ENCODE data around the gene FCRLA. TPM values are rescaled to one million over a fixed set of nuclear protein-coding genes. Genes with fewer than 3 reads are reported as not detected.
A peak's percentile ranks its signal among the peaks of the same experiment; 100 is the strongest.
"Not testable (repeated sequence)": the region's sequence is repeated elsewhere in the genome, so short reads cannot be mapped to it uniquely, and the experiment has no call there.

FCRLA gene
- total RNA-seq, 1 donor: 1.4 TPM

DNA sequence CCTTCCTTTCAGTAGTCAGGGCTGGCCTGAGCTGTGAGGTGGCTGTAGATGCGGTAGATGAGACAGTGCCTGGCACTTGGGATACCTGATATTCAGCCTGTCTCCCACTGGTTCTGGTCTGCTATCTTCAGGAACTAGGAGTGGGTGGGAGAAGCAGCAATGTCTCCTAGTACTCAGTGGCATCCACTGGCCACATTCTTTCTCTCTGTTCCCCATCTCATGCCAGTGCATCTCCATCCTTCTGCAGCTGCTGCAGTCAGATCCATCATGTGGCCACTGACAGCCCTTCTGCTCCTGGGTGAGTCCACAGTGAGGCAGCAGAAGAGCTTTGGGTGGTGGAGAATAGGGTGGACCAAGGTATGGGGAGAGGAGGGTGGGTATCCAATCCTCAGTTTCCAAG is 15.4 kb downstream of the FCRLA start:
- Histone ChIP-seq H3K4me3 (ENCODE audit: low read length) (no peak overlapping the region), H3K4me1 (ENCODE audit: insufficient read depth, low read length) (peaks cover 72% of the 10 kb centered on the region), H3K9me3 (ENCODE audit: low read depth, low read length) (no peaks in the 10 kb centered on the region), H3K27me3 (ENCODE audit: insufficient read depth, low read length) (peaks cover 29% of the 10 kb centered on the region)

DNA sequence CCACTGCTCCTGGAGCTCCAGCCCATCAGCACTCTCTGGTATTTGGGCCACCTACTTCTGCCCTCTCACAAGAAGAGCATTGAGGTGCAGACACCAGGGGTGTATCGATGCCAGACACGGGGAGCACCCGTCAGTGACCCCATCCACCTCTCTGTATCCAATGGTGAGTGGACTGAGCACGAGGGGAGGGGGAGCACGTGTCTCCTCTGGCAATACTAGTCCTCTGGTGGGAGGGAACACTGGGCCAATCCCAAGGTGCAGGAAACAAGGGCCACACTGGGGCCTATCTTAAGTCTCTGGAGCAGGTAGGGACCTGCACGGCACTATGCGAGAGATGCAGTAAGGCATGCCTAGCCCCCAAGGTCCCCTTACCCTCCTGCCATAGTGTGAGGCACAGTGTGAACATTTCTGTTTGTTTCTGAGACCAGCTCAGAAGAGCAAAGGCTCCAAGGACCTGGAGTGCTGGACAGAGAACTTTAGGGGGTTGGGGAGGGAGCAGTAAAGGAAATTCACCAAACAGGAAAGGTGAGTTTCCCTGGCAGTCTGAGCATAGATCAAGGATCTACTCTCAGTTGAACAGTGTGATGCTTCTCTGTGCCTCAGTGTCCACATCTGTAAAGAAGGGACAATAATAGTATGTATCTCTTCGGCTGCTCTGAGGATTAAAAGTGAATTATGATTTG is 16.6 kb downstream of the FCRLA start:
- peaks cover 69% of the 10 kb centered on the region for H3K4me1 ChIP-seq (ENCODE audit: insufficient read depth, low read length)
- no peaks in the 10 kb centered on the region for H3K9me3 ChIP-seq (ENCODE audit: low read depth, low read length)
- no peak overlapping the region for H3K4me3 ChIP-seq (ENCODE audit: low read length)
- peaks cover 39% of the 10 kb centered on the region for H3K27me3 ChIP-seq (ENCODE audit: insufficient read depth, low read length)

DNA sequence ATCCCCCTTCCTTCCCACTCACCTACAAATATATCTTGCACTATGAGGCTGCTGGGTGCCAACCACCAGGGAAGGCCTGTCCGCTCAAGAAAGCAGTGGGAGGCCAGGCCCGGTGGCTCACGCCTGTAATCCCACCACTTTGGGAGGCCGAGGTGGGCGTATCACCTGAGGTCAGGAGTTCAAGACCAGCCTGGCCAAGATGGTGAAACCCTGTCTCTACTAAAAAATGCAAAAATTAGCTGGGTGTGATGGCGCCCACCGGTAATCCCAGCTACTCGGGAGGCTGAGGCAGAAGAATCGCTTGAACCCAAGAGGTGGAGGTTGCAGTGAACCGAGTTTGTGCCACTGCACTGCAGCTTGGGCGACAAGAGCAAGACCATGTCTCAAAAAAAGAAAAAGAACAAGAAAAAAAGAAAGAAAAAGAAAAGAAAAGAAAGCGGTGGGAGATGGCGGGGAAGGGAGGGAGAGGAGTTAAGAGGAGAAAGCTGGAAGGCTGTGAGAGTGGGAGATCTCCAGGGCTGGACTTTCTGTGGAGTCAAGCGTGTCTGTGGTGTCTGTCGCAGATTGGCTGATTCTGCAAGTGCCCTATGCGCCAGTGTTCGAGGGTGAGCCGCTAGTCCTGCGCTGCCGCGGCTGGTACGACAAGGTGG is 18.4 kb downstream of the FCRLA start:
- Histone ChIP-seq H3K4me1 (ENCODE audit: insufficient read depth, low read length) (peaks cover 63% of the 10 kb centered on the region), H3K4me3 (ENCODE audit: low read length) (peak overlapping the region; percentile 49), H3K27me3 (ENCODE audit: insufficient read depth, low read length) (peaks cover 48% of the 10 kb centered on the region)
- H3K9me3 ChIP-seq (ENCODE audit: low read depth, low read length): not testable (repeated sequence)

DNA sequence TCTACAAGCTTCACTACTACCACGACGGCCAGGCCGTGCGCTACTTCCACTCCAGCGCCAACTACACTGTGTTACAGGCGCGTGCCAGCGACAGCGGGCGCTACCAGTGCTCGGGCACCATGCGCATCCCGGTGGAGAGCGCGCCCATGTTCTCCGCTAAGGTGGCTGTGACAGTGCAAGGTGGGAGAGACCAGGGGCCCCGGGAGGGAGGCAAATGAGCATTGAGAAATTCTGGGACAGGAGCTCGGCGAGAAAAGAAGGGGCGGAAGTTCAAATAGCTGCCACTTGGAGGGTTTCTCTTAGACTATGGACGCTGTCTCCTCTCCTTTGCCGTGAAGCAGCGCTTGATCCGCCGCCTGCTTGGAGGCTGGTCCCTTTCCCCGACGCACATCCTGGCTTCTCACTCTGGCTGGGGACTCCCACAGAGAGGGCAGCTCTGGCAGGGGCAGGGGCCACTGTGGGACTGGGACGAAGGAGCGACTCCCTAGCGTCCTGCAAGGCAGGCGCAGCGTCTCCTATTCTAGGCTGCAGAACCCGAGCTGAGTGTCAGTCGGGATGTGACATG is 19.0 kb downstream of the FCRLA start:
- H3K4me3 ChIP-seq (ENCODE audit: low read length): peak overlapping the region; percentile 49
- H3K9me3 ChIP-seq (ENCODE audit: low read depth, low read length): no peaks in the 10 kb centered on the region
- peaks cover 65% of the 10 kb centered on the region for H3K4me1 ChIP-seq (ENCODE audit: insufficient read depth, low read length)
- peaks cover 52% of the 10 kb centered on the region for H3K27me3 ChIP-seq (ENCODE audit: insufficient read depth, low read length)

DNA sequence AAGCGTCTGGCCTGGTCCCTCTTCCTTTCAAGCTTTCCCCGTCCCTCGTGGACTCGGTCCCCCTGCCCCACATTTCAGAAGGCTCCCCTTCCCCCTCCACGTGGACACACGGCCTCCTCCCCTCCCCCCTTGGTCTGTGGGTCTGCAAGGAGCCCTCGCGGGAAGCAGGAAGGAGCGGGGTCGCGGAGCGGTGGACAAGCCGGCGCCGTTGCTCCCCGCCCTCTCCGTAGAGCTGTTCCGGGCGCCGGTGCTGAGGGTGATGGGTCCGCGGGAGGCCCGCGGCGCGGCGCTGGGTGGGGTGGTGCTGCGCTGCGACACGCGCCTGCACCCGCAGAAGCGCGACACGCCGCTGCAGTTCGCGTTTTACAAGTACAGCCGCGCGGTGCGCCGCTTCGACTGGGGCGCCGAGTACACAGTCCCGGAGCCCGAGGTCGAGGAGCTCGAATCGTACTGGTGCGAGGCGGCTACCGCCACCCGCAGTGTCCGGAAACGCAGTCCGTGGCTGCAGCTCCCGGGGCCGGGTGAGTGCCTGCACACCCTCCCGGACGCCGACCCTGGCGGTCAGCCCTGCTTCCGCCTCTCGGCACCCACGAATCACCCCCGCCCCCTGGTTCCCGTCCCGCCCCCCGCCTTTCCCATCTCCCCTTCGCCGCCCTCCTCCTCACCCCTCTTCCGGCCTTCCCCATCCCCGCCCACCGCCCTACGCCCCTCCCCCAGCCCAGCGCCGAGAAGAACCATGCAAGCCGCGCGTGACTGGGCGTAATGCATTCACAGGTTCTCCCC is 19.6 kb downstream of the FCRLA start:
- Histone ChIP-seq H3K4me1 (ENCODE audit: insufficient read depth, low read length) (peaks cover 58% of the 10 kb centered on the region), H3K27me3 (ENCODE audit: insufficient read depth, low read length) (peaks cover 58% of the 10 kb centered on the region), H3K4me3 (ENCODE audit: low read length) (peak overlapping the region; percentile 49), H3K9me3 (ENCODE audit: low read depth, low read length) (no peaks in the 10 kb centered on the region)

DNA sequence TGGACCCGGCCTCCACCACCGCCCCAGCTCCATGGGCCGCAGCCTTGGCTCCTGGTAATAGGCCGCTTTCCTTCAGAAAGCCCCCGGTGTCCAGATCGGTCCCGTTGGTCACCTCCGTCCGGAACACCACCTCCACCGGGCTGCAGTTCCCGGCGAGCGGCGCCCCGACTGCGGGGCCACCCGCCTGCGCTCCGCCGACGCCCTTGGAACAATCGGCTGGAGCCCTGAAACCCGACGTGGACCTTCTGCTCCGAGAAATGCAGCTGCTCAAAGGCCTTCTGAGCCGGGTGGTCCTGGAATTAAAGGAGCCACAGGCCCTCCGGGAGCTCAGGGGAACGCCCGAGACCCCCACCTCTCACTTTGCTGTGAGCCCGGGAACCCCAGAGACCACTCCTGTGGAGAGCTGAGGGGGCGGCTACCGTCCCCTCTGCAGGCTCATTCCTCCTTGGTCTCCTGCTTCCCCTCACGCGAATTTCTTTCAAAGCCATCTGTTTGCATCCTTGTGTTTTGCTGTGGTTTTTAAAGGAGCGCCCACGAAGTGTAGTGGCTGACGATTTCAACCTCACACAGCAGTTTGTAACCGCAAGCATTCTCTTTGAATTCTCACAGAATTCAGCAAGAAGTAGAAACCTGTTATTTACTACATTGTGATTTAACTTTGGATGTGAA is 20.4 kb downstream of the FCRLA start:
- Histone ChIP-seq H3K4me3 (ENCODE audit: low read length) (peak overlapping the region; percentile 47), H3K4me1 (ENCODE audit: insufficient read depth, low read length) (peaks cover 51% of the 10 kb centered on the region), H3K9me3 (ENCODE audit: low read depth, low read length) (no peaks in the 10 kb centered on the region), H3K27me3 (ENCODE audit: insufficient read depth, low read length) (peaks cover 60% of the 10 kb centered on the region)

DNA sequence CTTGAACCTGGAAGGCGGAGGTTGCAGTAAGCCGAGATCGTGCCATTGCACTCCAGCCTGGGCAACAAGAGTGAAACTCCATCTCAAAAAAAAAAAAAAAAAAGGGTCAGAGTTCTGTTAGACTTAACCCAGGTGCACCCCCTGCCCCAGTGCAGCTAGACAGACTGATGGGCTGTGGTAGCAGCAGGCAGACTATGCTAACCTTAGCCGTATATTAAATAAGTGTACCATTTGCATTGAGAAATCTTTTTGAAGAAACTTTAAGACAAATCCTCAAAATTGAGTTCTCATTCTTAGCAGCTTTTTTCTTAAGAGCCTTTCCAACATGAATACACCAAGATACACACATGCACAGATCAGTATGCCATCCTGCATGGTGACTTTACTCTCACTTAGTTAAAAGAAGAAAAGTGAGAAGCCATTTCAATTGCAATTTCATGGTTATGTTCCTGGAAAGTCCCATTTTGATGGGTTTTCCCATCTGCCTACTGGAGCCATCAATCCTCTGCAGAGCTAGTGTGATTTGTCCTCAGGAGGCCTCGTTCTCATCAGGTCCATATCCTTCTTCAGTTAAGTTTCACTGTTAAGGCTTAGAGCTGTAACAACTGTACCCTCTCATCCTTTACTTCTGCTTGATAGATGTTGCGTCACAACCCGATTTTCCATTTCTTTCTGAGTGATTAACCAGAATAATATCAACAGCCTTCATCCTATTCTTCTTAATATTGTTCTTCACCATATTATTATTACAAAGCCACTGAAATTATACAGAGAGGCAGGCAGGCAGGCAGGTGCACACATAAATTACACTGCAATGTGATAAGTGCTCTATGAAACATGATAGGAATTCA is 21.6 kb downstream of the FCRLA start:
- Histone ChIP-seq H3K4me3 (ENCODE audit: low read length) (no peak overlapping the region), H3K4me1 (ENCODE audit: insufficient read depth, low read length) (peaks cover 45% of the 10 kb centered on the region), H3K27me3 (ENCODE audit: insufficient read depth, low read length) (peaks cover 59% of the 10 kb centered on the region), H3K9me3 (ENCODE audit: low read depth, low read length) (no peaks in the 10 kb centered on the region)

DNA sequence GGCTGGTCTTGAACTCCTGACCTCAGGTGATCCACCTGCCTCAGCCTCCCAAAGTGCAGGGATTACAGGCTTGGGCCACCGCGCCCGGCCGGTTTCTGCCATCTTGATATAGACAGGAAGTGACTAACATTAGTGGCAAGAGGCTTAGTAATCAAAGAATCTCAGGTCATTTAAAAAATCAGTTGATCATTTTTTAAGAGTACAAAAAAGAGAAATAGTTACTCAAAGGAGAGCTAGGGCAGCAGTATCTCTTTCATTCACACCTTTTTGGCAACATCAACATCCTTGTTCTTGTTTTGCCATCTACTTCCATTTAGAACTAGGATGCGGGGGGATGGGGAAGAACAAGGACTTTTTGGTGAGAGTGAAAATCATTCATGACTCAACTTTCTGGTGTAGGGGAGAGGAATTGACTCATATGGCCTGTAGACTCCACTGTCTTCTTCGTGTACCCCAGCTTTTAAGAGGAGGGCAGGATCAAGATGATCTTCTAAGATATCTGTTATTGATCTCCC is 23.1 kb downstream of the FCRLA start:
- Histone ChIP-seq H3K4me1 (ENCODE audit: insufficient read depth, low read length) (peaks cover 45% of the 10 kb centered on the region), H3K27me3 (ENCODE audit: insufficient read depth, low read length) (peaks cover 47% of the 10 kb centered on the region), H3K9me3 (ENCODE audit: low read depth, low read length) (no peaks in the 10 kb centered on the region), H3K4me3 (ENCODE audit: low read length) (no peak overlapping the region)

DNA sequence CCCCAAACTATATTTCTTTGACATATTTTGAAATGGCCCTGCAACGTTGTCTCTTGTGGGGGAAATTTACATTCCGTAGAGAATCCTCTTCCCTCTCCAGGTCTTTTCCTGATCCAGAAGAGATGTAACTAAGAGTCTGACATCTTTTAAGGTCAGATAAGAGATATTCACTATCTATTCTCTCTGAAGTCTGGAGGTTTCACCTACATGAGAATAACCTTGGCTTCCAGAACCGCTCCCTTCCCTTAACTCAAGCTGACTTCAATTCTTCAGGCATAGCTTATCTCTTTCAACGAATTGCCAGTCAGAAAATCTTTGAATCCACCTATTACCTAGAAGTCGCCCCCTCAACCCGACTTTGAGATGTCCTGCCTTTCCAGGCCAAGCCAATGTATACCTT is 24.2 kb downstream of the FCRLA start:
- Histone ChIP-seq H3K4me3 (ENCODE audit: low read length) (no peak overlapping the region), H3K4me1 (ENCODE audit: insufficient read depth, low read length) (peaks cover 34% of the 10 kb centered on the region), H3K9me3 (ENCODE audit: low read depth, low read length) (no peaks in the 10 kb centered on the region), H3K27me3 (ENCODE audit: insufficient read depth, low read length) (peaks cover 40% of the 10 kb centered on the region)

DNA sequence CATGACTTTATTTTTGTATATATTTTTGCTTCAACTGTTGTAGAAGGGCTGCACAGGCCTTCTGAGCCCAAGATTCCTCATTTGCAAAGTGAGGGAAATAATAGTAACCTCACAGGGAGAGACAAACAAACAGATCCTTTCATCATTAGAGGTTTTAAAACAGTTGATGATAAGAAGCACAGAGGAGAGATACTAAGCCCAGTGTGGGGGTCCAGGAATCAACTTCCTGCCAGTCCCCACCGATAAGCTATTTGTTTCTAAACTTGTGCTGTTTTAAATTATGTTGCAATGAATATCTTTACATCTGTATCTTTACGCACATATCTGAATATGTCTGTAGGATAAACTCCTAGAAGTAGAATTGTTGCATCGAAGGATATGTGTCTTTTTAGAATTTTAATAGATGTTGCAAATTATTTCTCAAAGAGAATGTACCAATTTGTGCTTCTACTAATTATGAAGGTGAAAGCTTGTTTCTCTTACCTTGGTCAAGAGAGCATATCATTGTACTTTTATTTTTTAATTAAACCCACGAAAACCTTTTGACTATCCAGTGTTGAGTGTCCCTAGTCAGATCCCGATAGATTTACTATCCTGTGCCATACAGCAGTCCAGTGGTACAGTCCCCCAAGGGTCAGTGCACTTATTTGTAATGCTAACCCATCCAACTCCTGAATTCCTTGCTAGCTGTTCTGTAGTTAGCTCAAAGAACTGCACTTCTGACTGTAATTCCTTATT is 25.1 kb downstream of the FCRLA start:
- Histone ChIP-seq H3K9me3 (ENCODE audit: low read depth, low read length) (no peaks in the 10 kb centered on the region), H3K27me3 (ENCODE audit: insufficient read depth, low read length) (peaks cover 40% of the 10 kb centered on the region), H3K4me1 (ENCODE audit: insufficient read depth, low read length) (peaks cover 28% of the 10 kb centered on the region), H3K4me3 (ENCODE audit: low read length) (no peak overlapping the region)

DNA sequence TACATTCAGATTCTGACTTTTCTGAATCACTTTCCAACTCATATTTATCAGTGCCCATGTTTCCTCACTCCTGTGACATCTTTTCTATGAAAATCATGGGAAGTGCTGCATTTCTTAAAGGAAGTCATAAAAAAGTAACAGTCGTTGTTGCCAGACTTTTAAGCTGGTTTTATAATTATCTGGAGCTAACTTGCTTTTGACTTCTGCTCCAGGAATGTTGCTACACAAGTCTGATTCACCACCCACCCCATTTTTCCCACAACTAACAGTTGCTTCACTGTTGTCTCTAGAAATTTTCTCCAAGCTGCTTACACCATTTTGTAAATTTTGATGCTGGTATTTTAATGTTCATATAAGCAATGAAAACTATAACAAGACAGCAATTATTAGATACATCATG is 26.5 kb downstream of the FCRLA start:
- Histone ChIP-seq H3K4me1 (ENCODE audit: insufficient read depth, low read length) (peaks cover 20% of the 10 kb centered on the region), H3K9me3 (ENCODE audit: low read depth, low read length) (no peaks in the 10 kb centered on the region), H3K4me3 (ENCODE audit: low read length) (no peak overlapping the region), H3K27me3 (ENCODE audit: insufficient read depth, low read length) (peaks cover 26% of the 10 kb centered on the region)

DNA sequence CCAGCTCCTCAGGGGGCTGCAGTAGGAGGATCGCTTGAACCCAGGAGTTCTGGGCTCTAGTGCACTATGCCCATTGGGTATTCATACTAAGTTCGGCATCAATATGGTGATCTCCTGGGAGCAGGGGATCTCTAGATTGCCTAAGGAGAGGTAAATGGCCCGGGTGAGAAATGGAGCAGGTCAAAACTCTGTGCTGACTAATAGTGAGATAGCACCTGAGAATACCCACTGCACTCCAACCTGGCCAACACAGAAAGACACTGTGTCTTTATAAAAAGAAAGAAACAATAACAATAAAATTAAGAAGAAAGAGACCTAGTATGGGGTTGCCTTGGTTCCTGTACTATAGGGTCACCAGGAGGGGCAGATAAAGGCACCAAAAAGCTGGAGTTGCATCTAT is 28.8 kb downstream of the FCRLA start:
- Histone ChIP-seq H3K4me3 (ENCODE audit: low read length) (no peak overlapping the region), H3K9me3 (ENCODE audit: low read depth, low read length) (no peaks in the 10 kb centered on the region), H3K4me1 (ENCODE audit: insufficient read depth, low read length) (peaks cover 28% of the 10 kb centered on the region), H3K27me3 (ENCODE audit: insufficient read depth, low read length) (peaks cover 14% of the 10 kb centered on the region)

DNA sequence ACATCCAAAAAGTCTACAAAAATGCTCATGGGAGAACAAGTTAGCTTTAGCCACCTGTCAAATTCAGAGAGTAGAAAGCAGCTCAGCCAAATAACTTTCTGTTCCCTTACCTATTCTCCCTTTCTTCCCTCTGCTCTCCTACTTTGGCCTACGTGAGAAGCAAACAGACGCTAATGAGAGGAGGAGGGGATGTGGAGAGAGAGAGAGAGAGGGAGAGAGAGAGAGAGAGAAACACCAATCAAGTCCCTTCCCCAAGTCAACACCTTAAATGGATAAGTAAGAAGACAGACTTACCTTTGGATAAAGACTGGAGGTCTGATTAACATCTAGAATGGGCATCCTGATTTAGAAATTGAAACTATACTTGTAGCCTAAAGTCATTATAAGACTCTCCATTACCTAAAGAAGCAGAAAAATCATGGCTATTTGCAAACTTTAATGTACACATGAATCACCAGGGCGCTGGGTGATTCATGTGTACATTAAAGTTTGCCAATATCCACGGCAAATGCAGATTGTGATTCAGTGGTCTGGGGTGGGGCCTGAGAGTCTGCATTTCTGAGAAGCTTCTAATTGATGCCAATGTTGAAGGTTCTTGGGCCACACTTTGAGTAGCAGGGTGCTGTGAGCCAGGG is 29.4 kb downstream of the FCRLA start:
- H3K4me1 ChIP-seq (ENCODE audit: insufficient read depth, low read length): peaks cover 33% of the 10 kb centered on the region
- peaks cover 9% of the 10 kb centered on the region for H3K27me3 ChIP-seq (ENCODE audit: insufficient read depth, low read length)
- H3K4me3 ChIP-seq (ENCODE audit: low read length): no peak overlapping the region
- H3K9me3 ChIP-seq (ENCODE audit: low read depth, low read length): no peaks in the 10 kb centered on the region

All from mononuclear cell (primary cell).